ENCODE results near the gene EXT2. TPM values are rescaled to one million over a fixed set of nuclear protein-coding genes. Genes with fewer than 3 reads are reported as not detected.

EXT2 gene
- 124 and 140 TPM in 2 replicates for total RNA-seq

DNA sequence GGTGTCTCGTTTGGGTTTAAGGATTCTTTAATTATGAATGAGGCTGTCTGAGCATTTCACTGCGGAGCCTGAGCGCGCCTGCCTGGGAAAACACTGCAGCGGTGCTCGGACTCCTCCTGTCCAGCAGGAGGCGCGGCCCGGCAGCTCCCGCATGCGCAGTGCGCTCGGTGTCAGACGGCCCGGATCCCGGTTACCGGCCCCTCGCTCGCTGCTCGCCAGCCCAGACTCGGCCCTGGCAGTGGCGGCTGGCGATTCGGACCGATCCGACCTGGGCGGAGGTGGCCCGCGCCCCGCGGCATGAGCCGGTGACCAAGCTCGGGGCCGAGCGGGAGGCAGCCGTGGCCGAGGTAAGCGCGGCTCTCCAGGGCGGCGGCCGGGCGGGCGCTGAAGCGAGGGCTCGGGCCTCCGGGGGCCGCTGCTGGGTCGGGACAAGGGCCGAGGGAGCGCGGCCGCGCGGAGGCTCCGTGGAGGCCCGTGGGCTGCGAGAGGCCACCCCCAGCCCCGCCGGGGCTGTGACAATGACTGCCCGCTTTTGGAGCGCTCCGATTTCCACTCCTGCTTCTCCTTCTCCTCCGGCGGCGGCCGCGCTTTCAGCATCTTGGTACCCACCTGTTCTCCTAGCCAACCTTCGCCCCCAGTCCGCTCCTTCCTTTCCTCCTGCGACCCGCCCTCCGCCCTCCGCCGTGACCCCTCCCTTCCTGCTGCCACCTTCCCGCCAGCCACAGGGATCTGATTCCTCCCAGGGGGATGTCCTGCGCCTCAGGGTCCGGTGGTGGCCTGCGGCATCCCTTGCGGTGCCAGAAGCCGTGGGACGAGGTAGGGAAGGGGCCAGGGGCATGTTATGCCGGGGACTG is at the start of gene EXT2:
EXT2 (plus strand) TSS at position 173 of the 854 bp plus-strand sequence. CDS start 12,035 bp downstream, outside the sequence.
- no peak for DNase-seq (ENCODE audit: low read depth)
- H3K4me3 ChIP-seq (ENCODE audit: low read depth, low read length), result peak within 1 kb of the TSS; percentile 88
- TF ChIP-seq, protein P1, sequence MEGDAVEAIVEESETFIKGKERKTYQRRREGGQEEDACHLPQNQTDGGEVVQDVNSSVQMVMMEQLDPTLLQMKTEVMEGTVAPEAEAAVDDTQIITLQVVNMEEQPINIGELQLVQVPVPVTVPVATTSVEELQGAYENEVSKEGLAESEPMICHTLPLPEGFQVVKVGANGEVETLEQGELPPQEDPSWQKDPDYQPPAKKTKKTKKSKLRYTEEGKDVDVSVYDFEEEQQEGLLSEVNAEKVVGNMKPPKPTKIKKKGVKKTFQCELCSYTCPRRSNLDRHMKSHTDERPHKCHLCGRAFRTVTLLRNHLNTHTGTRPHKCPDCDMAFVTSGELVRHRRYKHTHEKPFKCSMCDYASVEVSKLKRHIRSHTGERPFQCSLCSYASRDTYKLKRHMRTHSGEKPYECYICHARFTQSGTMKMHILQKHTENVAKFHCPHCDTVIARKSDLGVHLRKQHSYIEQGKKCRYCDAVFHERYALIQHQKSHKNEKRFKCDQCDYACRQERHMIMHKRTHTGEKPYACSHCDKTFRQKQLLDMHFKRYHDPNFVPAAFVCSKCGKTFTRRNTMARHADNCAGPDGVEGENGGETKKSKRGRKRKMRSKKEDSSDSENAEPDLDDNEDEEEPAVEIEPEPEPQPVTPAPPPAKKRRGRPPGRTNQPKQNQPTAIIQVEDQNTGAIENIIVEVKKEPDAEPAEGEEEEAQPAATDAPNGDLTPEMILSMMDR (conservative IDR thresholded peaks at IDR 0.05; ENCODE audit: low read depth, low read length), result peak; percentile 78

DNA sequence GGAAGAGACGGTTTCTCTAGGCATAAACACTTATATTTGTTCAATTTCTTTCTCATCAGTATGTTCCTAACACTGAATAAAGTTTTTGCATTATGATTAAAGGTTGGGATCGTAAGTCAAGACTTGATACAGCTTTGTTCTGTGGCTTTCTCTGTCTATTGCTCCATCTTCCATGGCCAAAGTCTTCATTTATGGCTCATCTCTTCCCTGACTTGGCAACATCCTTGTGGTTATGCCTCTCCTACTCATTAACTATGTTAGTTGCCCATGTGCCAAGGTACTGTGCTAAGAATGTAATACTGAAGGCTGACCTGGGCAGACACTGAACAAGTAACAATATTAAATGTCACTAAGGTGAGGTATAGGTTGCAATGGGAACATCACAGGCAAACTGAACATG is 49.3 kb upstream of the EXT2 start:
- no peak overlapping the region for H3K4me3 ChIP-seq (ENCODE audit: low read depth, low read length)
- TF ChIP-seq, protein P1 (conservative IDR thresholded peaks at IDR 0.05; ENCODE audit: low read depth, low read length), result no peak
- no peak for DNase-seq (ENCODE audit: low read depth)

DNA sequence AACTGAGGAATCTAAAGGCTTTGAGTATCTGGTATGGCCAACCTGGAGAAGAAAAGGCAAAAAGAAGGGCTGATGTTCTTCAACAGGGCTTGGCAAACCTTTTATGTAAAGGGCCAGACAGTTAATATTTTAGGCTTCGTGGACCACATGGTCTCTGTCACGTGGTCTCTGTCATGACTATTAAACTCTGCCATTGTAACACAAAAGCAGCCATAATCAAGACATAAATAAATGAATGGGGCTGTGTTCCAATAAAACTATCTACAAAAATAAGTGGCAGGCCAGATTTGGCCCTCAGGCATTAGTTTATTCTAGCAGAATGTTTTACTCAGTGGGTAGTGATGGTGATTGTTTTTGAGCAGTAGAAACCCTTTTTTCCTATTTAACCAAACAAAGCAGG is 48.2 kb upstream of the EXT2 start:
- DNase-seq (ENCODE audit: low read depth), result no peak
- TF ChIP-seq, protein P1 (conservative IDR thresholded peaks at IDR 0.05; ENCODE audit: low read depth, low read length), result no peak
- H3K4me3 ChIP-seq (ENCODE audit: low read depth, low read length), result no peak overlapping the region

DNA sequence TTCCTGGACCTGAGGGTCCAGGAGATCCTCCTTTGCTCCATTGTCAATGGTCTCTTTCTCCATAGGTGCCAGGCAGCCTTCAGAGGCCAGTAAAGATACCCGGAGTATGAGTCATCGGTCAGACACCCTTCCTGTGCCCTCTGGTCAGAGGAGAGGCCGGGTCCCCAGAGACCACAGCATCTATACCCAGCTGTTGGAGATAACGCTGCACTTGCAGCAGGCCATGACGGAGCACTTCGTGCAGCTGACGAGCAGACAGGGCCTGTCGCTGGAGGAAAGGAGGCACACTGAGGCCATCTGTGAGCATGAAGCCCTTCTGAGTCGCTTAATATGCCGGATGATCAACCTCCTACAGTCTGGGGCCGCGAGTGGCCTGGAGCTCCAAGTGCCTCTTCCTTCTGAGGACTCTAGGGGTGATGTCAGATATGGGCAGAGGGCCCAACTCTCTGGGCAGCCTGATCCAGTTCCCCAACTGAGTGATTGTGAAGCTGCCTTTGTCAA is 47.5 kb upstream of the EXT2 start, which contains the start of gene ACCSL:
ACCSL (plus strand) TSS at position 51 of the 501 bp plus-strand sequence; CDS start at position 107, 56 bp downstream.
- no peak within 1 kb of the TSS for H3K4me3 ChIP-seq (ENCODE audit: low read depth, low read length)
- TF ChIP-seq, protein P1 (conservative IDR thresholded peaks at IDR 0.05; ENCODE audit: low read depth, low read length), result no peak
- DNase-seq (ENCODE audit: low read depth), result no peak

DNA sequence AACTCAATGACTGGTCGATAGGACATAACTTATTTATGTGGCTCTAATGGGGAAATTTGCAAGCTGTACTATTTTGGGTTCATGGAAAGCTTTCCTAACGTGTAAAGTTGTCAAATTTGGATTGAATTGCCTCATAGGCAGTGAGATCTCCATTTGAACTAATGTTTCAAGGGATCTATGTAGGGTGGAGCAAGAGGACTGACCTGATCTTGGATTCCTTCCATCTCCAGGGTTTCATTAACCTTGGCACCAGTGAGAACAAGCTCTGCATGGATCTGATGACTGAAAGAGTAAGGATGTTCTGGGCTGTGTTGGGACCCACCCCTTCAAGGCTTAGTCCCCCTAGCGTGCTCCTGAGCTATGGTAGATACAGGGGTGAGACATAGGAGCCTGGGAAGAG is 45.6 kb upstream of the EXT2 start:
- TF ChIP-seq, protein P1 (conservative IDR thresholded peaks at IDR 0.05; ENCODE audit: low read depth, low read length), result no peak
- H3K4me3 ChIP-seq (ENCODE audit: low read depth, low read length), result no peak overlapping the region
- no peak for DNase-seq (ENCODE audit: low read depth)

DNA sequence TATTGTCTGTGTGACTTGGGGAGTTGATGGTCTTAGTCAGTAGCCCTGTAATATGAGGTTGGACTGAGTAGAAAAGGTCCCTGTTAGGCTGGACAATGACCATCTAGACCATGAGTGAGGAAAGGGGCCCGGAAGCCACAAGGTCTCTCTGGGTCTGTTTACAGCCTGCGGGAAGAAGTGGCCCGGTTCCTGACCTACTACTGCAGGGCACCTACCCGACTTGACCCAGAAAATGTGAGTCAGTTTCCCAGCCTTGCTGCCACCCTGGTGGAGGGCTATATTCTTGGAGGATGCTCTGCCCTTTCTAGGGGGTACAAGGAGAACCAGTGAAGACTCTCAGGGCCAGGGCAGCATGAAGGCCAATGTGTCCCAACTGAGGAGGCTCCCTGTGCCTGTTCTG is 44.3 kb upstream of the EXT2 start:
- no peak overlapping the region for H3K4me3 ChIP-seq (ENCODE audit: low read depth, low read length)
- DNase-seq (ENCODE audit: low read depth), result no peak
- TF ChIP-seq, protein P1 (conservative IDR thresholded peaks at IDR 0.05; ENCODE audit: low read depth, low read length), result no peak
